HG03135 (cell line): ENCODE measurements around the gene TBC1D20.
"Not testable (repeated sequence)": the region's sequence is repeated elsewhere in the genome, so short reads cannot be mapped to it uniquely, and the experiment has no call there.

Experiments
- ATAC-seq: cut with Tn5 transposase; IDR thresholded peaks from one replicate; pipeline ENCODE4 v1.9.1; 2021; ENCODE audit warnings: mild to moderate bottlenecking, moderate library complexity; ENCODE audit not compliant: unreplicated experiment

The TBC1D20 gene

GRCh38 chr20:462199-462991, at the start of gene TBC1D20:
Gene TBC1D20, minus strand, starts transcription at chr20:462533. Its CDS starts 128 bp downstream, at chr20:462405.
- ATAC-seq = peak; percentile 93

- ATAC-seq = not testable (repeated sequence)
Observed at GRCh38 chr20:510328-511057, 48.2 kb upstream of the TBC1D20 start.

- ATAC-seq = not testable (repeated sequence)
Observed at GRCh38 chr20:508364-508787, 46.0 kb upstream of the TBC1D20 start.

- ATAC-seq = no peak
Observed at GRCh38 chr20:507761-508332, 45.5 kb upstream of the TBC1D20 start.

GRCh38 chr20:507006-507758, 44.8 kb upstream of the TBC1D20 start:
- ATAC-seq = no peak

GRCh38 chr20:504632-505075, 42.3 kb upstream of the TBC1D20 start:
- no peak for ATAC-seq

GRCh38 chr20:503048-503737, 40.9 kb upstream of the TBC1D20 start:
- no peak for ATAC-seq

GRCh38 chr20:497979-498378, 35.6 kb upstream of the TBC1D20 start:
- ATAC-seq = no peak

GRCh38 chr20:496126-496696, 33.9 kb upstream of the TBC1D20 start:
- no peak for ATAC-seq

GRCh38 chr20:492159-492558, 29.8 kb upstream of the TBC1D20 start:
- no peak for ATAC-seq

GRCh38 chr20:487655-488054, 25.3 kb upstream of the TBC1D20 start:
- ATAC-seq = no peak

- no peak for ATAC-seq
Observed at GRCh38 chr20:483815-484644, 21.7 kb upstream of the TBC1D20 start.

- ATAC-seq = no peak
Observed at GRCh38 chr20:481167-481566, 18.8 kb upstream of the TBC1D20 start.

- no peak for ATAC-seq
Observed at GRCh38 chr20:480044-480443, 17.7 kb upstream of the TBC1D20 start.

GRCh38 chr20:479487-479886, 17.2 kb upstream of the TBC1D20 start:
- ATAC-seq = no peak

- ATAC-seq = no peak
Observed at GRCh38 chr20:478949-479429, 16.7 kb upstream of the TBC1D20 start.

- ATAC-seq = no peak
Observed at GRCh38 chr20:478010-478948, 15.9 kb upstream of the TBC1D20 start.
